ENCODE data around the gene SH2D3C. TPM values are rescaled to one million over a fixed set of nuclear protein-coding genes. Genes with fewer than 3 reads are reported as not detected.
"Not testable (repeated sequence)": the region's sequence is repeated elsewhere in the genome, so short reads cannot be mapped to it uniquely, and the experiment has no call there.

The SH2D3C gene
- polyA plus RNA-seq, 4 donors: 0.67 to 12.6 (median 4.4) TPM

DNA sequence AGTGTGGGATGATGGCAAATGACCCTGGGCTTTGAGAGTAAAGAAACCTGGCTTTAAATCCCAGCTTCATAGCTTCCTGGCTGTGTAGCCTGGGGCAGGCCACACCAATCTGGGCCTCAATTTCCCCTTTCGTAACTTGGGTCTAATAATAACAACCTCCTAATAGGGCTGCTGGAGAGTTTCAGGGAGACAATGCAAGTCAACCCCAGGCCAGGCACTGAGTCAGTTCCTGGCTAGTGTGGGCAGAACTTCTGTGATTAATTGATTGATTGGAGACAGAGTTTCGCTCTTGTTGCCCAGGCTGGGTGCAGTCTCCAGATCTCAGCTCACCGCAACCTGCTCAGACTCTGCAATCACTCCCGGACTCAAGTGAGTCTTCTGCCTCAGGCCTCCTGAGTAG is 3.3 kb upstream of the SH2D3C start:
- Histone ChIP-seq H3K36me3 (ENCODE audit: control insufficient read depth in 3 of 3, insufficient read depth in 2 of 3, low read depth in 1 of 3, low read length in 3 of 3) (no peaks in the 10 kb centered on the region), H3K27me3 (ENCODE audit: control insufficient read depth in 3 of 3, insufficient read depth in 3 of 3, low read length in 3 of 3) (no peaks in the 10 kb centered on the region), H3K4me1 (ENCODE audit: control insufficient read depth in 3 of 3, insufficient read depth in 2 of 3, low read depth in 1 of 3, low read length in 2 of 3) (peaks cover 0 to 7% (median 0%) of the 10 kb centered on the region in 3 donors), H3K27ac (ENCODE audit: low read depth in 1 of 3, low read length in 2 of 3) (no peak overlapping the region), H3K4me3 (ENCODE audit: low read depth in 1 of 3, low read length in 3 of 3) (no peak overlapping the region), H3K9me3 (ENCODE audit: control insufficient read depth in 2 of 2, insufficient read depth in 1 of 2, low read depth in 1 of 2, low read length in 1 of 2) (no peaks in the 10 kb centered on the region)
- FAIRE-seq (no peak), DNase-seq (no peak)
- 90 to 96% (median 93%) methylated on average over 4 of the region's 4 CpGs for WGBS, 3 donors

DNA sequence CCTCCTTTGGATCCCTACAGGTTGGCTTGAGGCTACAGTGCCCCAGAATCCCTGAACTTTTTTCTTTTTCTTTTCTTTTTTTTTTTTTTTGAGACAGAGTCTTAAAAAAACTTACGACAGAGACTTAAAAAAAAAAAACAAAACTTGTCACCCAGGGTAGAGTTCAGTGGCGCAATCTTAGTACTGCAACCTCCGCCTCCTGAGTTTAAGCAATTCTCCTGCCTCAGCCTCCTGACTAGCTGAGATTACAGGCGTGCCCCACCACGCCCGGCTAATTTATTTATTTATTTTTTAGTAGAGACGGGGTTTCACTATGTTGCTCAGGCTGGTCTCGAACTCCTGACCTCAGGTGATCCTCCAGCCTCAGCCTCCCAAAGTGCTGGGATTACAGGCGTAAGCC is 2.4 kb upstream of the SH2D3C start:
- not testable (repeated sequence) for DNase-seq; H3K4me3 ChIP-seq (ENCODE audit: low read depth in 1 of 3, low read length in 3 of 3); H3K9me3 ChIP-seq (ENCODE audit: control insufficient read depth in 2 of 2, insufficient read depth in 1 of 2, low read depth in 1 of 2, low read length in 1 of 2); H3K27me3 ChIP-seq (ENCODE audit: control insufficient read depth in 3 of 3, insufficient read depth in 3 of 3, low read length in 3 of 3); H3K36me3 ChIP-seq (ENCODE audit: control insufficient read depth in 3 of 3, insufficient read depth in 2 of 3, low read depth in 1 of 3, low read length in 3 of 3); H3K4me1 ChIP-seq (ENCODE audit: control insufficient read depth in 3 of 3, insufficient read depth in 2 of 3, low read depth in 1 of 3, low read length in 2 of 3); FAIRE-seq
- peak overlapping the region in 1 of 3 donors; percentile 88 for H3K27ac ChIP-seq (ENCODE audit: low read depth in 1 of 3, low read length in 2 of 3)
- 52 to 73% (median 58%) methylated on average over 9 of the region's 9 CpGs for WGBS, 3 donors

DNA sequence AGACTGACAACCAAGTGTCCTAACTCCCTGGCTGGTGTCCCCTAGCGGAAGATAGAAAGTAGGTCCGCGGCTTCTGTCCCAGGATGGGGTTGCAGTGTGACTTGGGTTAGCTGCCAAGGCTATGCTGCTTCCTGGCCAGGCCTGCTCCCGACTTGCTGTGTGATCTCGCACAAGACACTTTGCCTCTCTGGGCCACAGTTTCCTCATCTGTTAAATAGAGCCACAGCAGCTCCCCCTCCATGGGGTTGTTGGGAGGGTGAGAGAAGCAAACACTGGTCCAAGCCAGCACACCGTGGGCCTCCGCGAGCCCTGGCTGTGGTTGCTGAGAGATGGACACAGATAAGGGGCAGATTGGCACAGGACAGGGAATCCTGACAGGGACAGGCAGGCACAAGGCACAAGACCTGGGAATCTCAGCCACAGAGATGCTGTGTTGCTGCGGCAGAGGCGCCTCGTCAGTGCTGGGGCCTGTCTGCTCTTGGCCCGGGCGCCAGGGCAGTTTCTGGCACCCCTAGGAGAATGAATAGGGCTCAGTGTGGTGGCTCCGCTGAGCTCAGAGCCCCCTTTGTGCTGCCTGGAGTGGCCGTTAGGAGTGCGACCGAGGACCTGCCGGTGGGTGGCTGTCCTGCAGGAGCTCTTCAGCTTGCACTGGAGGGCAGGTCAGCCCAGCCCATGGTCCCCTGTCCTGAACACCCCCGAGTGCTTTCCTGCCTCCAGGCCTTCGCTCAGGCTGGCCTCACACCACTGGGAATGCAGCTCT is 1.8 kb upstream of the SH2D3C start:
- no peak for DNase-seq
- H3K27me3 ChIP-seq (ENCODE audit: control insufficient read depth in 3 of 3, insufficient read depth in 3 of 3, low read length in 3 of 3): peaks cover 0 to 3% (median 0%) of the 10 kb centered on the region in 3 donors
- H3K27ac ChIP-seq (ENCODE audit: low read depth in 1 of 3, low read length in 2 of 3): peak overlapping the region in 1 of 3 donors; percentile 88
- FAIRE-seq: no peak
- H3K4me3 ChIP-seq (ENCODE audit: low read depth in 1 of 3, low read length in 3 of 3): no peak overlapping the region
- peaks cover 0 to 7% (median 0%) of the 10 kb centered on the region in 3 donors for H3K4me1 ChIP-seq (ENCODE audit: control insufficient read depth in 3 of 3, insufficient read depth in 2 of 3, low read depth in 1 of 3, low read length in 2 of 3)
- 76 to 84% (median 78%) methylated on average over 18 to 20 of the region's 20 CpGs for WGBS, 3 donors
- H3K9me3 ChIP-seq (ENCODE audit: control insufficient read depth in 2 of 2, insufficient read depth in 1 of 2, low read depth in 1 of 2, low read length in 1 of 2): no peaks in the 10 kb centered on the region
- no peaks in the 10 kb centered on the region for H3K36me3 ChIP-seq (ENCODE audit: control insufficient read depth in 3 of 3, insufficient read depth in 2 of 3, low read depth in 1 of 3, low read length in 3 of 3)

GRCh38 chr9:127779136-127779981 is 893 bp upstream of the SH2D3C start:
- peaks cover 0 to 1% (median 0%) of the 10 kb centered on the region in 3 donors for H3K4me1 ChIP-seq (ENCODE audit: control insufficient read depth in 3 of 3, insufficient read depth in 2 of 3, low read depth in 1 of 3, low read length in 2 of 3)
- no peak overlapping the region for H3K4me3 ChIP-seq (ENCODE audit: low read depth in 1 of 3, low read length in 3 of 3)
- DNase-seq (no peak), FAIRE-seq (no peak)
- H3K9me3 ChIP-seq (ENCODE audit: control insufficient read depth in 2 of 2, insufficient read depth in 1 of 2, low read depth in 1 of 2, low read length in 1 of 2): no peaks in the 10 kb centered on the region
- no peaks in the 10 kb centered on the region for H3K36me3 ChIP-seq (ENCODE audit: control insufficient read depth in 3 of 3, insufficient read depth in 2 of 3, low read depth in 1 of 3, low read length in 3 of 3)
- H3K27me3 ChIP-seq (ENCODE audit: control insufficient read depth in 3 of 3, insufficient read depth in 3 of 3, low read length in 3 of 3): peaks cover 0 to 5% (median 0%) of the 10 kb centered on the region in 3 donors
- 64 to 69% (median 66%) methylated on average over 17 of the region's 17 CpGs for WGBS, 3 donors
- H3K27ac ChIP-seq (ENCODE audit: low read depth in 1 of 3, low read length in 2 of 3): peak overlapping the region in 2 of 3 donors; percentile 71 to 88

- Histone ChIP-seq H3K9me3 (ENCODE audit: control insufficient read depth in 2 of 2, insufficient read depth in 1 of 2, low read depth in 1 of 2, low read length in 1 of 2) (no peaks in the 10 kb centered on the region), H3K4me1 (ENCODE audit: control insufficient read depth in 3 of 3, insufficient read depth in 2 of 3, low read depth in 1 of 3, low read length in 2 of 3) (no peaks in the 10 kb centered on the region), H3K27ac (ENCODE audit: low read depth in 1 of 3, low read length in 2 of 3) (peak overlapping the region in 1 of 3 donors; percentile 69), H3K27me3 (ENCODE audit: control insufficient read depth in 3 of 3, insufficient read depth in 3 of 3, low read length in 3 of 3) (peaks cover 0 to 15% (median 0%) of the 10 kb centered on the region in 3 donors), H3K36me3 (ENCODE audit: control insufficient read depth in 3 of 3, insufficient read depth in 2 of 3, low read depth in 1 of 3, low read length in 3 of 3) (no peaks in the 10 kb centered on the region), H3K4me3 (ENCODE audit: low read depth in 1 of 3, low read length in 3 of 3) (peak overlapping the region; percentile 5 to 52 (median 32))
- DNase-seq (no peak), FAIRE-seq (no peak)
- 61 to 78% (median 69%) methylated on average over 18 of the region's 18 CpGs for WGBS, 3 donors
Observed at GRCh38 chr9:127777368-127777980, 992 bp downstream of the SH2D3C start.

GRCh38 chr9:127776924-127777289 is 1.6 kb downstream of the SH2D3C start:
- H3K27me3 ChIP-seq (ENCODE audit: control insufficient read depth in 3 of 3, insufficient read depth in 3 of 3, low read length in 3 of 3): peaks cover 0 to 15% (median 0%) of the 10 kb centered on the region in 3 donors
- H3K4me1 ChIP-seq (ENCODE audit: control insufficient read depth in 3 of 3, insufficient read depth in 2 of 3, low read depth in 1 of 3, low read length in 2 of 3): no peaks in the 10 kb centered on the region
- H3K27ac ChIP-seq (ENCODE audit: low read depth in 1 of 3, low read length in 2 of 3): peak overlapping the region in 2 of 3 donors; percentile 5 to 84
- no peak for FAIRE-seq
- H3K9me3 ChIP-seq (ENCODE audit: control insufficient read depth in 2 of 2, insufficient read depth in 1 of 2, low read depth in 1 of 2, low read length in 1 of 2): no peaks in the 10 kb centered on the region
- WGBS, 3 donors: 60 to 69% (median 61%) methylated on average over 5 of the region's 5 CpGs
- peak overlapping the region in 2 of 3 donors; percentile 3 to 52 for H3K4me3 ChIP-seq (ENCODE audit: low read depth in 1 of 3, low read length in 3 of 3)
- no peak for DNase-seq
- no peaks in the 10 kb centered on the region for H3K36me3 ChIP-seq (ENCODE audit: control insufficient read depth in 3 of 3, insufficient read depth in 2 of 3, low read depth in 1 of 3, low read length in 3 of 3)

GRCh38 chr9:127776195-127776923 is 2.1 kb downstream of the SH2D3C start:
- FAIRE-seq: no peak
- peak in 1 of 2 donors; percentile 39 for DNase-seq
- Histone ChIP-seq H3K27ac (ENCODE audit: low read depth in 1 of 3, low read length in 2 of 3) (peak overlapping the region in 2 of 3 donors; percentile 47 to 84), H3K4me1 (ENCODE audit: control insufficient read depth in 3 of 3, insufficient read depth in 2 of 3, low read depth in 1 of 3, low read length in 2 of 3) (peaks cover 0 to 4% (median 0%) of the 10 kb centered on the region in 3 donors), H3K4me3 (ENCODE audit: low read depth in 1 of 3, low read length in 3 of 3) (peak overlapping the region; percentile 3 to 52 (median 48)), H3K27me3 (ENCODE audit: control insufficient read depth in 3 of 3, insufficient read depth in 3 of 3, low read length in 3 of 3) (peaks cover 0 to 15% (median 0%) of the 10 kb centered on the region in 3 donors), H3K36me3 (ENCODE audit: control insufficient read depth in 3 of 3, insufficient read depth in 2 of 3, low read depth in 1 of 3, low read length in 3 of 3) (no peaks in the 10 kb centered on the region), H3K9me3 (ENCODE audit: control insufficient read depth in 2 of 2, insufficient read depth in 1 of 2, low read depth in 1 of 2, low read length in 1 of 2) (no peaks in the 10 kb centered on the region)
- WGBS, 3 donors: 46 to 59% (median 53%) methylated on average over 15 of the region's 15 CpGs
